ENCODE results near the gene WDFY4. TPM values are rescaled to one million over a fixed set of nuclear protein-coding genes. Genes with fewer than 3 reads are reported as not detected.

WDFY4 gene
- total and polyA plus RNA-seq, 2 donors (not counting 3 experiments of a cell fraction or from before 2014, with no cell fraction given): 10.1 to 10.2 TPM

DNA sequence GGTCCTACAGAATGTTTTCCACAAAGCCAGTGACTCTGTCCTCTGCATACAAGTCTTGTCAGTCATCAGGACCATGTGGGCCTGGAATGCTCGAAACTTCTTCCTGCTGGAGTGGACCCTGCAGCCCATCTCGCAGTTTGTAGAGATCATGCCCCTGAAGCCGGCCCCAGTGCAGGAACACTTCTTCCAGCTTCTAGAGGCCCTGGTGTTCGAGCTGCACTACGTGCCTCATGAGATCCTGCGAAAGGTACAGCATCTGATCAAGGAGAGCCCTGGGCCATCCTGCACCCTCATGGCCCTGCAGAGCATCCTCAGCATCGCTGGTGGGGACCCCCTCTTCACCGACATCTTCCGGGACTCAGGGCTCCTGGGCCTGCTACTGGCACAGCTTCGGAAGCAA, 46.5 kb downstream of the WDFY4 start:
- CTCF ChIA-PET: no interaction called here

More for the DNA sequence above, 46.5 kb downstream of the WDFY4 start:
- Histone ChIP-seq H3K79me2 (ENCODE audit: control insufficient read depth, insufficient read depth, low read length) (no peaks in the 10 kb centered on the region), H3K4me1 (ENCODE audit: control insufficient read depth, extremely low read depth, insufficient read depth, low read length) (no peaks in the 10 kb centered on the region), H3K27ac (ENCODE audit: insufficient read depth, low read depth, low read length) (no peak overlapping the region), H3K9me1 (replicated peaks; ENCODE audit: control insufficient read depth, extremely low read depth, insufficient read depth, low read length) (no peaks in the 10 kb centered on the region), H3K36me3 (ENCODE audit: control insufficient read depth in 2 of 2, extremely low read depth in 1 of 2, insufficient read depth in 2 of 2, low read length in 2 of 2) (no peaks in the 10 kb centered on the region), H3K4me3 (replicated peaks in 1 of 3; ENCODE audit: insufficient read depth in 1 of 3, low read depth in 1 of 3, low read length in 3 of 3) (no peak overlapping the region), H3K9me3 (replicated peaks; ENCODE audit: control insufficient read depth, insufficient read depth, low read length) (no peaks in the 10 kb centered on the region), H3K27me3 (ENCODE audit: control insufficient read depth in 2 of 2, insufficient read depth in 2 of 2, low read length in 2 of 2) (peaks cover 0 to 3% of the 10 kb centered on the region in 2 experiments), H3K4me2 (ENCODE audit: insufficient read depth, low read length) (no peak overlapping the region), H2AFZ (ENCODE audit: low read depth, low read length) (no peak overlapping the region), H4K20me1 (replicated peaks; ENCODE audit: control insufficient read depth, extremely low read depth, insufficient read depth, low read length) (no peaks in the 10 kb centered on the region), H3K9ac (replicated peaks; ENCODE audit: extremely low read depth, insufficient read depth, low read length) (no peak overlapping the region)
- DNase-seq (ENCODE audit: low read depth, low spot score): no peak
- FAIRE-seq: no peak
- intact Hi-C loops (cut with micrococcal nuclease) (no loop called here), dilution Hi-C loops (cut with MboI; ENCODE audit: extremely low pct_ligation_motif_present, low sequenced_read_pairs) (no loop called here)
- no TSS peak for BruUV-seq (replicated peaks)
- POLR2A ChIA-PET: no interaction called here
- TF ChIP-seq MYC (IDR thresholded peaks at IDR 0.05; ENCODE audit: low read depth, low read length) (no peak), POLR2AphosphoS5 (IDR thresholded peaks at IDR 0.05; ENCODE audit: insufficient read depth, low read depth, low read length) (no peak), GATA2 (IDR thresholded peaks at IDR 0.05; ENCODE audit: insufficient read depth, insufficient read length, low read depth, low read length) (no peak), EZH2 (IDR thresholded peaks at IDR 0.05; ENCODE audit: borderline replicate concordance, low read depth, low read length, severe bottlenecking) (no peak), FOS (IDR thresholded peaks at IDR 0.05; ENCODE audit: borderline replicate concordance, insufficient read depth, low read length) (no peak), POLR2A (IDR thresholded peaks at IDR 0.05; ENCODE audit: low read depth, low read length) (no peak), JUN (IDR thresholded peaks at IDR 0.05; ENCODE audit: borderline replicate concordance, insufficient read depth, insufficient read length, low read depth) (no peak)
- TF ChIP-seq, protein P1, sequence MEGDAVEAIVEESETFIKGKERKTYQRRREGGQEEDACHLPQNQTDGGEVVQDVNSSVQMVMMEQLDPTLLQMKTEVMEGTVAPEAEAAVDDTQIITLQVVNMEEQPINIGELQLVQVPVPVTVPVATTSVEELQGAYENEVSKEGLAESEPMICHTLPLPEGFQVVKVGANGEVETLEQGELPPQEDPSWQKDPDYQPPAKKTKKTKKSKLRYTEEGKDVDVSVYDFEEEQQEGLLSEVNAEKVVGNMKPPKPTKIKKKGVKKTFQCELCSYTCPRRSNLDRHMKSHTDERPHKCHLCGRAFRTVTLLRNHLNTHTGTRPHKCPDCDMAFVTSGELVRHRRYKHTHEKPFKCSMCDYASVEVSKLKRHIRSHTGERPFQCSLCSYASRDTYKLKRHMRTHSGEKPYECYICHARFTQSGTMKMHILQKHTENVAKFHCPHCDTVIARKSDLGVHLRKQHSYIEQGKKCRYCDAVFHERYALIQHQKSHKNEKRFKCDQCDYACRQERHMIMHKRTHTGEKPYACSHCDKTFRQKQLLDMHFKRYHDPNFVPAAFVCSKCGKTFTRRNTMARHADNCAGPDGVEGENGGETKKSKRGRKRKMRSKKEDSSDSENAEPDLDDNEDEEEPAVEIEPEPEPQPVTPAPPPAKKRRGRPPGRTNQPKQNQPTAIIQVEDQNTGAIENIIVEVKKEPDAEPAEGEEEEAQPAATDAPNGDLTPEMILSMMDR (IDR thresholded peaks at IDR 0.05; ENCODE audit: extremely low read depth in 1 of 2, insufficient read depth in 1 of 2, low read depth in 1 of 2, low read length in 2 of 2): no peak
- TF ChIP-seq, protein P2, sequence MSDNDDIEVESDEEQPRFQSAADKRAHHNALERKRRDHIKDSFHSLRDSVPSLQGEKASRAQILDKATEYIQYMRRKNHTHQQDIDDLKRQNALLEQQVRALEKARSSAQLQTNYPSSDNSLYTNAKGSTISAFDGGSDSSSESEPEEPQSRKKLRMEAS (IDR thresholded peaks at IDR 0.05; ENCODE audit: insufficient read depth, insufficient read length): no peak
